GM18909 (cell line): ENCODE data around the gene RHPN2.
"Not testable (repeated sequence)": the region's sequence is repeated elsewhere in the genome, so short reads cannot be mapped to it uniquely, and the experiment has no call there.

ENCODE experiments used
- ATAC-seq: cut with Tn5 transposase; IDR thresholded peaks from one replicate; pipeline ENCODE4 v1.9.1; 2021; ENCODE audit warnings: mild to moderate bottlenecking; ENCODE audit not compliant: unreplicated experiment, poor library complexity

Gene RHPN2

DNA sequence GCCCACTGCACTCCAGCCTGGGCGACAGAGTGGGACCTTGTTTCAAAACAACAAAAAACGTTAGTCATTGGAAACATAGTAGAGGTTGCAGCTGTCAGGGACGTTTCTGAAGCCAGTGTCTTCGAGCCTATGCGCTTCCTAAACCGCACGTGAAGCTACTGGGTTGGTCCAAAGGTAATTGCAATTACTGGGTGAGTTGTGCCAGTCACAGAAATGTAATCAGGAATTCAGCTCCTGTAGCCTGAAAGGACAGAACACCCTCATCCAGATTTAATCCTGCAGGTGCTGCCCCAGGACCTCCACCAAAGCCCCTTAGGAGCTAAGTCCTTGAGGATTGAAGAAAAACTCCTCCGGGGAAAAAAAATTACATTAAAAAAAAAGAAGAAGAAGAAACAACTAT is 2.4 kb upstream of the RHPN2 start:
- ATAC-seq = no peak

DNA sequence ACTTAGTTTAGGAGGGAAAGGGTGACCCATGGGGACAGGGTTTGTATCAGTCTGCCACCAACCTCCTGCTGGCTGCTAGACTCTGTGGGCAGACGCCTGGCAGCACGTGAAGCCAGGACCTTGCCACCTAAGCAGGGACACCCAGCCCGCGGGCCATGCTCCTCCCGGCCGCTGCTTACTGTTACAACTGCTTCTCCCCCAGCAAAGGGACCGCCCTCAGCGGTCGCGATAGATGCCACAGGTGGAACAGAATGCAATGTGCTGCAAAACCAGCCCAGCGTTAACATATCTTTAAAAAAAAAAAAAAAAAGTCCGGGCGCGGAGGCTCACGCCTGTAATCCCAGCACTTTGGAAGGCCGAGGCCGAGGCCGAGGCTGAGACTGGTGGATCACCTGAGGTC is 1.9 kb upstream of the RHPN2 start:
- no peak for ATAC-seq

DNA sequence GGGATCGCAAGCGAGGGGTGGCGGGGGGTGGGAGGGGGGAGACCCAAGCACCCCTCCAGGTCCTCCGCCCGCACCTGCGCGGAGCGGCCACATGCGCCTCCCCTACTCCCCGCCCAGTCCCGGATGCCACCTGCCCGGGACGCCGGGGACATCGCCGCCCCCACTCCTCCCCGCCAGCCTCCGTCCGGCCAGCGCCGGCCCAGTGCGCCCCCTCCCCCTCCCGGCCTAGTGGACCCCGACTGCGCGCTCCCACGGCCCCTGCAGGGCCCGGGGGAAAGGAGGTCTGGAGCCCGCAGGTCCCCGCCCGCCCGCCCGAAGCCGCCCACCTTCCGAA is 263 bp downstream of the RHPN2 start:
- ATAC-seq = peak; percentile 68

DNA sequence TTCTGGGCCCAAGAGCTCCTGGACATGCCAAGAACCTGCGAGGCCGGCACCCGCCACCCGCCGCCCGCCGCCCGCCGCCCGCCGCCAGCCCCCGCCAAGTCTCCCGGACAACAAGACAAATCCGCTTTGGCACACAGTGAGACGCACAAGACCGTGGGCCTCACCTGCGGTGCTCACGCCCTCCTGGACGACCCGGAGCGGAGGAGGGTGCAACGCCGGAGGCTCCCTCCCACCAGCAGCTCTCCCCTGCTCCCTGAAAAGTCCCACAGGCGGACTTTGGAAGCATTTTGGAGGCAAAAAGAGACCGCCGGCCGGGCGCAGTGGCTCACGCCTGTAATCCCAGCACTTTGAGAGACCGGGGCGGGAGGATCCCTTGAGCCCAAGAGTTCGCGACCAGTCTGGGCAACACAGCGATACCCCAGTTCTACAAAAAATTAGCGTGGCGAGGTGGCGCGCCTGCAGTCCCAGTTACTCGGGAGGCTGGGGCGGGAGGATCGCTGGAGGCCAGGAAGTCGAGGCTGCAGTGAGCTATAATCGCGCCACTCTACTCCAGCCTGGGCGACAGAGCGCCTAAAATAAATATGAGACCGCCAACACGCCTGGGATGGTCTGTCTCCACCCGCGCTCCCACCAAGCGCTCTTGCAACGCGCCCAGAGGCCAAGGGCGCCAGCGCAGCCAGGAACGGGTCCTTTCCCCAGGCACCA is 783 bp downstream of the RHPN2 start:
- ATAC-seq = no peak

DNA sequence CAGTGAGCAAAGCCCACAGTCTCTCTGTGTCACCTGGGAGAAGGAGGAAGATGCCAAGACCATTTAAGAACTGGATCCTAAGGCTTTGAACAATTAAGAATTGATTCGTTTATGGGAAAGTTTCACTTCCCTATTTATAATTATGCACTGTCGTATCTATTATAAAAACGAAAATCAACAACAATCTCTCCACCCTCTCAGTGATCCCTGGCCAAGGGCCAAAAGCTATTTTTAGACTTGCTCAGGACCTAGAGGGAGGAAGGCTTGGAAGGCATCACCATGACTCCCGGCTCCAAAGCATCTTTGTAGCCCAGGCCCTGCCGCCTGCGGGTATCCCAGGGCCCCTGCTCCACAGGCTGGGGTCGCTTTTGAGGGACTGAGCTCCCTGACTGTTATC is 1.3 kb downstream of the RHPN2 start:
- no peak for ATAC-seq

DNA sequence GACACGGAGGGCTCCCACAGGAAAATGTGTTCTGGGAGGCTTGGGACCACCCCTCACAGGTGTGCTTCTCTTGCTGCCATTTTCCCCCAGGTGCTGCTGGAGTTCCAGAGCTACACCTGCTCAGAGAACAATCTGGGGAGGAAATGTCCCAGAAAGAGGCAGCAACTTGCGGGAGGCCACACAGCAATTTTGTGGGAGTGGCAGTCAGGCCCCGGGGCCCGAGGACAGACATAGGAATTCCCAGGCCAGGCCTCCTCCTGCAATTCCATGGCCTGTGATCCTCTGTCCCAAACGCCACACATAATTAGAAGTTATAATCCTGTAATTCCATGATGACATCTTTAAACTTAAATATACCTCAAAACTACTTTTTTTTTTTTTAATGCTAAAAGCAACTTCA is 1.8 kb downstream of the RHPN2 start:
- ATAC-seq = no peak

DNA sequence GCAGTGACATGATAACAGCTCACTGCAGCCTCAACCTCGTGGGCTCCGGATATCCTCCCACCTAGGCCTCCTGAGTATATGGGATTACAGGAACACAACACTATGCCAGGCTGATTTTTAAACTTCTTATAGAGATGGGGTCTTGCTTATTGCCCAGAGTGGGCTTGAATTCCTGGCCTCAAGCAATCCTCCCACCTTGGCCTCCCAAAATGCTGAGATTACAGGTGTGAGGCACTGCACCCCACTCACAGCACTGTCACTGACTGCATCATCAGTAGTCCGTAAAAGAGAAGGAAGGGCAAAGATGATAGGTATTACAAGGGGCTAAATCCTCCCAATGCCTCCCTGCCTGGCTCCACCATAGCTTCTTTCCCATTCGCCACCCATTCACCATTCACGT is 4.1 kb downstream of the RHPN2 start:
- ATAC-seq = no peak

DNA sequence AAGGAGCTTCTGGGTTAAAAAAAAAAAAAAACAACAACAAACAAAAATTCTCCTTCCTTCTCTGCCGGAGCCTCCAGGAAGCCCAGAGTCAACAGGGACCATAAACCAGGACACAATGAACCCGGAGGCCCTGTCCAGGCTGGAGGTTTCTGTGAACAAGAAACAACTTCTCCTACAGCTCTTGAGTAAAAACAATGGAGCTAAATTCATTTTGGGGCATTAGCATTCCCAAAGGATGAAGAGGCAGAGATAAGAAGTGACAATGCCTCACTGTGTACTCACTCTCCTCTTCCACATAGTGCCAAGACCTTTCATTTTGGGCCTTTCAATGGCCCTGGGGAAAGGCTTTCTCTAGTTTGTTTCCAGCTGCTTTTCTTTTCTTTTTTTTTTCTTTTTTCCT is 9.0 kb downstream of the RHPN2 start:
- no peak for ATAC-seq

DNA sequence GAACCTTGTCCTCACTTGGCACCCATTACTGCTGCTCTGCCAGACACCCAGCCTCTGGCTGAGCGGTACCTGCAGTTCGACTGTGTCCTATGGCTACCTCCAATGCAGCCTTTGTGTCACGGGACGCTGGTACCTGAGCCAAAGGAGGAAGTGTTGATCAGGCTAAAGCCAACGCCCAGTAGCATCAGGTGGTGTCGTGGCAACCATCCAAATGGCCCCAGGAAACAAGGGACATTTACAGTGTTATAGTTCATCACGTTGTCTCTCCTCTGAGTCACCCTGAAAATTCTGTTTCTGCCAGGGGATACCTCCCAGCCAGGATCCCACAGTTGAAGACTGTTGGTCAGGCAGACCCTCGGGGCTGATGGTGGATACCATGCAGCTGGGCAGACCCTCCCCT is 10.1 kb downstream of the RHPN2 start:
- ATAC-seq = no peak

DNA sequence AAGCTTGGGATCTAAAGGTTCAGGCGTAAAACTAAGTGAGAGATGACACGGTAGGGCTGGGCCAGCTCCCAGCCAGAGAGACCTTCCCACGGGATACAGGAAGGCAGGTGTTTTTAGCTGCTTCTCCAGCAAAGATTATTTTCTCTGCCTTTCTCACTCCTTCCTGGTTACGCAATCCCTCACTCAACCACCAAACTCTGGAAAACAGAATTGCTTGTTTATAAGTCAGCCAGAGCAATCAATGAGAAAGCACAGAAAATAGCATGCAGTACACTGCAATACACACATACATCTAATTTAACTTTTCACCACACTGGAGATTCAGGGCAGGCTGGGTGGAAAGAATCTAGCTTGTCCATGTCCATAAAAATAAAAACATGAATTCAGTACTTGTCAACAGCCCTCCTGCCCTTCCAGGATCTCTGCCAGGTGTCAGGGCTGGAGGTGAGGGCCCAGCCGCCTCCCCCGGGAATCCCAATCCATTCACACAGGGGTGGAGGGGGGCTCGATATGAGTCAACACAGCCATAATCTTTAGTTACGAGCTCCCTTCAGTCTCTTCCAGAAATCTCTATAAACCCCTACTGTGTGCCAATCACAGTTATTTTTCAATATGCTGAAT is 12.2 kb downstream of the RHPN2 start:
- no peak for ATAC-seq

DNA sequence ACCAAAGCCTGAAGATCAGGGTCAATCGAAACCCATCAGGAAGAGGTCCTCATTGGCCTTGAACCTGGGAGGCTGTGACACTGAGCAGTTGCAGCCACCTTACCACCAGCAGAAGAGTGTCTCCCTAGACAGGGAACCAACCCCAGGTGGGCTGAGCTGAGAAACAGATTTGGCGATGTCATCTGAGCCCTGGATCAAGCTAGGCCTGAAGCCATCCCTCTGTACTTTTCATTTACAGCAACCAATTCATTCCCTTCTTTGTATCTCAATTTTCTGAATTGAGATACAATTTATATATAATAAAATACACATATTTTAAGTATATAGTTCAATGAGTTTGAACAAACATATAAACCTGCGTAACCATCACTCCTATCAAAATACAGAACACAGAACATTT is 14.6 kb downstream of the RHPN2 start:
- no peak for ATAC-seq

DNA sequence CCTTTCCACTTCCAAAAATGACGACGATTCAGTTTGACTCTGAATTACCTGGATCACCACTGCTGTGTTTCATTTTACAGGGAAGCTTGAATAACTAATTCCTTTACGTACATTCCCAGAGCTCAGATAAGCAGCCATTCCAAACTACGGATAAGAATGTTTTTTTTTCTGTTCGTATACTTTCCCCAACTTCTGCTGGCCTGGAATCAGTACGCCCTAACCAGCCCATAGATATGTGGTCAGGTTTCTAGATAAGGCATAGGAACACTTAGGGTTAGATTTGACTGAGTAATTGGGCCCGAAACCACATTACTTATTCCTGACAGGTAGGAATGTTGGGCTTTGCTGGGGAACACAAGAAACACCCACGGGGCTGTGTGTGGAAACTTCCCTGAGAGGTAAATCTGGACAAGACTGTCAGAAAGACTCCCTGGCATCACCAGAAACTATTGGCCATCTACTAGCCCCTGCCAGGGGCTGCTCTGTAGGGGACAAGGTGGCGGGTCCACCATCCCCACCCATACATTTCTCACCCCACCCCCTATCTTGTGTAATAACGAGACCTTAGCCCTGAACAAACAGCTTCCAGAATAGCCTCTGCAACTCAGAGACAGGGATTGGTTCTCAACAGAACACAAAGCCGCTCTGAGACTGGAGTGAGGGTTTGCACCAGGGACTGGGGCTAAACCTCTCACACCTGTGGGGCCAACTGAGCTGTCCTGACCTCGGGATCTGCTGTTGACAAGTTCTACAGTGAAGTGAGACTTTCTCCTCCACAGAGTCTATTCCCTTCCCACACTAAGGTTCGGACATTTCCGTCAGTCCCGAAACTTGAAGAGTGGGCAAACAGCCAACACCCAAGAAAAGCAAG is 15.6 kb downstream of the RHPN2 start:
- ATAC-seq = no peak

DNA sequence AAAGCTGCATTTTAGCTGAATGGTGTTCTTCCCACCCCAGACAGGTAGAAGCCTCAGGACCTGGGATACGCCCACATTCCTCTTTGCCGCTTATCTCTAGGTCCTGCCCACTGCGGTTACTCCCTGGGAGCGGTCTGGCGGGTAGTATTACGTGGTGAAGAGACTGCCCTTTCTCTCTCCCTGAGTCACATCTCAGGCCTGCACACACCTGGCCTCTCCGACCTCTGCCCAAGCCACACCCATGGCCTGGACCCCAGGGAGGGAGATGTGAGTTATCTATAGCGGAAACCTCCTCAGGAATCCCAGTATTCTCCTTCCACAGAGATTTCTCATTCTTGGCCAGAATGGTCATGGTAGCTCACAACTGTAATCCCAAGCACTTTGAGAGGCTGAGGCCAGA is 17.3 kb downstream of the RHPN2 start:
- ATAC-seq = no peak

DNA sequence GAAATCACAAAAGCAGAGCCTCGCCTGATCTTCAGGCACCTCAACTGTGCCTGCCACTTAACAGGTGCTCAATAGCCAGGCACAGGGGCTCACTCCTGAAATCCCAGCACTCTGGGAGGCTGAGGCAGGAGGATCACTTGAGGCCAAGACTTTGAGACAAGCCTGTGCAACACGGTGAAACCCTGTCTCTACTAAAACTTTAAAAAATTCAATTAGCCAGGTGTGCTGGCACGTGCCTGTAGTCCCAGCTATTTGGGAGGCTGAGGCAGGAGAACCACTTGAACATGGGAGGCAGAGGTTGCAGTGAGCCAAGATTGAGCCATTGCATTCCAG is 22.9 kb downstream of the RHPN2 start:
- peak; percentile 20 for ATAC-seq

DNA sequence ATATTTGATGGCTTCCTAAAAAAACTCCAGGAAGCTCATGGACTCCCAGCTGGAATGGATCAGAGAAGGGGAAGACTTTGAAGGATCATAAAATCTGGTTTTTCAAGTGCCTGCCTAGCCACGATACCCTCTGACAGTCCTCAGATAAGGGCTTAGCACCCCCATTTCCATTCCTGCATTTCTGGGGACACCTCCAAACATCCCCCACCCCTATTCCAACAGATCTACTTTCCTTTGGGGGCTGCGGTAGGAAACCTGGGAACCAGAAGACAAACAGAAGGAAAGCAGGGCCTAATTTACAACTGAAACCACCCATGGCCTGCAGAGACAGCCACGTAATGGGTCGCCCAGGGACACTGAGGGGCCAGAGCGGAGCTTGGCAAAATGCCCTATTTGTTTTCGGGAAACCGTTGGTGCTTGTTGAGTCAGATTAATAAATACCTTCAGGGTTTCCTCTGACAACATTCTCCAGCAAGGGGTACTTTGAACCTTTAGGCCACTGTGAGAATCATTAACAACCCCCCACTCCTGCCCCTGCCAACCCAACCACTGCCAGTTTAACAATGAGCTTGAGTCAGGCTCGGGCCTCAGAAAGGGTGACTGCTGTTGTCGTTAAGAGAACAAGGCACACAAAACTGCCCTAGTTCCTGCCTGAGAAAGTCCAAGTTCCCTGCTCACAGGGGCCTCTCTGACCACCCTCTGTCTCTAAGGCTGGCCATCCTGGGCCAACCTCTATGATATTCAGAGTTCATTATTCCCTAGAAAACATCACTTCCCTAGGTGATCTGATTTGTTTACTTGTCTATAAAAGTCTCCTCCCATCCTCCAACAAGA is 23.5 kb downstream of the RHPN2 start:
- peak; percentile 59 for ATAC-seq

DNA sequence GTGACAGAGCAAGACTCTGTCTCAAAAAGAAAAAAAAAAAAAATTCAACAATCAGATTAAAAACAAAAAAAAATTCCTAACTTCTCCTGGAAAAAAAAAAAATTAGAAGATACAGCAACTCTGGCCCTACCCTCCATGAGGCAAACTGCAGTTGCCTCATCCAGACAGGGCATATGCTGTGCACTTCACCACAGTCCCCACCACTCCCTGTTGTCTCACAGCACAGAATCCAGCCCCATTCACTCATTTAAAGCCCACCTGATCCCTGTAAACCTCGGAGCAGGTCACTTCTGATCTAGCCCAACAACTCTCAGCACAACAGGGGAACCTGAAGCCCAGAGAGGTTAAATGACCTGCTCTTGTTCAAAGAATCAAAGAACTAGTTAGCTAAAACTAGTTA is 24.9 kb downstream of the RHPN2 start:
- no peak for ATAC-seq

DNA sequence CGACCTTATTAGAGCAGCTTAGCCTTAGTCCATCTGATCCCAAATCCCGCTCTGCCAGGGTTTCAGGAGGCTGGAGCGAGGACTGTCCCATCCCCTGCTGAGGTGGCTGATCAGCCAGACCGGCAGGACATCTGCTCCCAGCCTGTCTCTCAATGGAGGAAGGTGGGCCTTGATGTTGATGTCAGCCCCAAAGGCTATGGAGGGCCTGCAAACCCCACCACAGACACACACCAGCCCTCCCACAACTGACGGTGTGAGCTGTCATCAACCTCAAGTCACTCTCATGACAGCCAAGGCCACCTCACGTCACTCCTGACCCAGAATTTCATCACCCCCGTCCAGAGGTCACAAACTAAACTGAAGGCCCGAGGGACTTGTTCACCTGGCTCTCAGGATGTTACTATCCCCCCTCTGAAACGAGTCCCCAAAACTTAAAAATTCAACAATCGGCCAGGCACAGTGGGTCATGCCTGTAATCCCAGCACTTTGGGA is 25.5 kb downstream of the RHPN2 start:
- ATAC-seq = no peak

DNA sequence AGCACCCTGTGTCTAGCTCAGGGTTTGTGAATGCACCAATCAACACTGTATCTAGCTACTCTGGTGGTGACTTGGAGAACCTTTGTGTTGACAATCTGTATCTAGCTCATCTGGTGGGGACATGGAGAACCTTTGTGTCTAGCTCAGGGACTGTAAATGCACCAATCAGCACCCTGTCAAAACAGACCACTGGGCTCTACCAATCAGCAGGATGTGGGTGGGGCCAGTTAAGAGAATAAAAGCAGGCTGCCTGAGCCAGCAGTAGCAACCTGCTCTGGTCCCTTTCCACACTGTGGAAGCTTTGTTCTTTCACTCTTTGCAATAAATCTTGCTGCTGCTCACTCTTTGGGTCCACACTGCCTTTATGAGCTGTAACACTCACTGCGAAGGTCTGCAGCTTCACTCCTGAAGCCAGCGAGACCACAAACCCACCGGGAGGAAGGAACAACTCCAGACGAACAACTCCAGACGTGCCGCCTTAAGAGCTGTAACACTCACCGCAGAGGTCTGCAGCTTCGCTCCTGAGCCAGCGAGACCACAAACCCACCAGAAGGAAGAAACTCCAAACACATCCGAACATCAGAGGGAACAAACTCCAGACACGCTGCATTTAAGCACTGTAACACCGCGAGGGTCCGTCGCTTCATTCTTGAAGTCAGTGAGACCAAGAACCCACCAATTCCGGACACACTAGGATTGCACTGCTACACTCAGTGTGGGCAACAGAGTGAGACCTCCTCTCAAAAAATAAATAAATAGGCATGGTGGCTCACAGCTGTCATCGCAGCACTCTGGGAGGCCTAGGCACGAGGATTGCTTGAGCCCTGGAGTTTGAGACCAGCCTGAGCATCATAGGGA is 27.3 kb downstream of the RHPN2 start:
- not testable (repeated sequence) for ATAC-seq

DNA sequence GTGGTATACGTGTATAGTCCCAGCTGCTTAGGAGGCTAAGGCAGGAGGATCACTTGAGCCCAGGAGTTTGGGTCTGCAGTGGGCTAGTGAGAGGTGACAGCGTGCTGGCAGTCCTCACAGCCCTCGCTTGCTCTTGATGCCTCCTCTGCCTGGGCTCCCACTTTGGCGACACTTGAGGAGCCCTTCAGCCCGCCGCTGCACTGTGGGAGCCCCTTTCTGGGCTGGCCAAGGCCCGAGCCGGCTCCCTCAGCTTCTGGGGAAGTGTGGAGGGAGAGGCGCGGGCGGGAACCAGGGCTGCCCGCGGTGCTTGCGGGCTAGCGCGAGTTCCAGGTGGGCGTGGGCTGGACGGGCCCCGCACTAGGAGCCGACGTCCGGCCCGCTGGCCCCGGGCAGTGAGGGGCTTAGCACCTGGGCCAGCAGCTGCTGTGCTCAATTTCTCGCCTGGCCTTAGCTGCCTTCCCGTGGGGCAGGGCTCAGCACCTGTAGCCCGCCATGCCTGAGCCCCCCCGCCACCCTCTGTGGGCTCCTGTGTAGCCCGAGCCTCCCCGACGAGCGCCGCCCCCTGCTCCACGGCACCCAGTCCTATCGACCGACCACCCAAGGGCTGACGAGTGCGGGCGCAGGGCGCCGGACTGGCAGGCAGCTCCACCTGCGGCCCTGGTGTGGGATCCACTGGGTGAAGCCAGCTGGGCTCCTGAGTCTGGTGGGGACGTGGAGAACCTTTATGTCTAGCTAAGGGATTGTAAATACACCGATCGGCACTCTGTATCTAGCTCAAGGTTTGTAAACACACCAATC is 28.1 kb downstream of the RHPN2 start:
- not testable (repeated sequence) for ATAC-seq
